Stimulated activated CD8-positive, alpha-beta memory T cell treated with anti-CD3 and anti-CD28 coated beads, Interleukin-4, amount 100 ng/mL, for 48 hours (primary cell): Measurements from ENCODE around the gene TGFBRAP1.
A peak's percentile ranks its signal among the peaks of the same experiment; 100 is the strongest.
"Not testable (repeated sequence)": the region's sequence is repeated elsewhere in the genome, so short reads cannot be mapped to it uniquely, and the experiment has no call there.

ENCODE experiments used
- DNase-seq: peaks from one replicate; pipeline ENCODE4 v3.0.0-alpha.2; 2020

Gene TGFBRAP1

GRCh38 chr2:105344704-105345345 lies 15.3 kb upstream of the TGFBRAP1 start:
- no peak for DNase-seq

GRCh38 chr2:105339414-105339813 lies 9.9 kb upstream of the TGFBRAP1 start:
- no peak for DNase-seq

- no peak for DNase-seq
These were observed 8.5 kb upstream of the TGFBRAP1 start for GRCh38 chr2:105338020-105338385.

GRCh38 chr2:105337122-105338019 lies 7.8 kb upstream of the TGFBRAP1 start, which contains the start of gene C2orf49:
Gene C2orf49, plus strand, starts transcription at chr2:105337540. Its CDS starts 48 bp downstream, at chr2:105337588.
- peak; percentile 94 for DNase-seq

- no peak for DNase-seq
These were observed 7.2 kb upstream of the TGFBRAP1 start for GRCh38 chr2:105336786-105337121.

GRCh38 chr2:105335469-105335868 lies 5.9 kb upstream of the TGFBRAP1 start:
- DNase-seq, result no peak

GRCh38 chr2:105334211-105334610 lies 4.7 kb upstream of the TGFBRAP1 start:
- DNase-seq, result no peak

GRCh38 chr2:105330681-105331375 lies 1.3 kb upstream of the TGFBRAP1 start:
- DNase-seq, result peak; percentile 34

- peak; percentile 40 for DNase-seq
These were observed 359 bp downstream of the TGFBRAP1 start for GRCh38 chr2:105329197-105329554.

- DNase-seq, result peak; percentile 39
These were observed 996 bp downstream of the TGFBRAP1 start for GRCh38 chr2:105328281-105329196.

GRCh38 chr2:105327690-105328089 lies 1.8 kb downstream of the TGFBRAP1 start:
- DNase-seq, result no peak

- not testable (repeated sequence) for DNase-seq
These were observed 2.3 kb downstream of the TGFBRAP1 start for GRCh38 chr2:105327271-105327670.

GRCh38 chr2:105325389-105325963 lies 4.1 kb downstream of the TGFBRAP1 start:
- no peak for DNase-seq

GRCh38 chr2:105324732-105325131 lies 4.8 kb downstream of the TGFBRAP1 start:
- DNase-seq, result no peak

GRCh38 chr2:105324101-105324500 lies 5.4 kb downstream of the TGFBRAP1 start:
- no peak for DNase-seq

- DNase-seq, result no peak
These were observed 6.4 kb downstream of the TGFBRAP1 start for GRCh38 chr2:105323111-105323510.

- no peak for DNase-seq
These were observed 7.5 kb downstream of the TGFBRAP1 start for GRCh38 chr2:105321875-105322646.

- DNase-seq, result no peak
These were observed 8.8 kb downstream of the TGFBRAP1 start for GRCh38 chr2:105320651-105321215.

- no peak for DNase-seq
These were observed 11.6 kb downstream of the TGFBRAP1 start for GRCh38 chr2:105317937-105318336.

GRCh38 chr2:105315314-105315713 lies 14.2 kb downstream of the TGFBRAP1 start:
- no peak for DNase-seq

GRCh38 chr2:105313877-105314276 lies 15.7 kb downstream of the TGFBRAP1 start:
- DNase-seq, result no peak
